GM13977 (cell line): Measurements from ENCODE around the gene KRT82.

Source experiments
- DNase-seq: peaks from one replicate; pipeline ENCODE4 v3.0.0; 2012; ENCODE audit warnings: low spot score
- in situ Hi-C: fragments of 300-500 bp; cut with MboI; formaldehyde crosslinking; loops from one replicate; pipeline ENCODE4 v1.12.0; 2022; ENCODE audit warnings: low sequenced_read_pairs, low pct_unique_long_range_greater_than_20kb, mixed read lengths, inconsistent platforms; ENCODE audit not compliant: unreplicated experiment
- TF ChIP-seq, protein P1 (sequence below): IDR thresholded peaks from 2 replicates; pipeline ENCODE4 v1.5.1; 2012; ENCODE audit warnings: mild to moderate bottlenecking, control low read depth; ENCODE audit not compliant: insufficient read depth; ENCODE audit errors: extremely low read depth, missing control alignments

KRT82 gene

DNA sequence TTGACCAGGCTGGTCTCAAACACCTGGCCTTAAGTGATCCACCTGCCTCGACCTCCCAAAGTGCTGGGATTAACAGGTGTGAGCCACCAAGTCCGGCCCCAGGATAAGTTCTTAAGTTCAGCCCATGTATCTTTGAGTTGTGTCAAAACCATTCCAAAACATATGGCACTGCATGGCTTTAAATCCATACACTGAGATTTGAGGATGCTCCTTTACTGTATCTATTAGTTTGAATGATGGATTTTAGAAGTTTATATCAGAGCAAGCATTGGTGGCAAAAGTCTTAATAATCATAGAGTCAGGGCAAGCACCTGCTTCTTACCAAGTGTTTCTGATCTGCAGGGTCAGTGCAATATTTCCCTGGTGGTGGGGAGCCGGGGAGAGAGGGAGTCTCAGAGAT lies 39.7 kb upstream of the KRT82 start:
- TF ChIP-seq, protein P1, sequence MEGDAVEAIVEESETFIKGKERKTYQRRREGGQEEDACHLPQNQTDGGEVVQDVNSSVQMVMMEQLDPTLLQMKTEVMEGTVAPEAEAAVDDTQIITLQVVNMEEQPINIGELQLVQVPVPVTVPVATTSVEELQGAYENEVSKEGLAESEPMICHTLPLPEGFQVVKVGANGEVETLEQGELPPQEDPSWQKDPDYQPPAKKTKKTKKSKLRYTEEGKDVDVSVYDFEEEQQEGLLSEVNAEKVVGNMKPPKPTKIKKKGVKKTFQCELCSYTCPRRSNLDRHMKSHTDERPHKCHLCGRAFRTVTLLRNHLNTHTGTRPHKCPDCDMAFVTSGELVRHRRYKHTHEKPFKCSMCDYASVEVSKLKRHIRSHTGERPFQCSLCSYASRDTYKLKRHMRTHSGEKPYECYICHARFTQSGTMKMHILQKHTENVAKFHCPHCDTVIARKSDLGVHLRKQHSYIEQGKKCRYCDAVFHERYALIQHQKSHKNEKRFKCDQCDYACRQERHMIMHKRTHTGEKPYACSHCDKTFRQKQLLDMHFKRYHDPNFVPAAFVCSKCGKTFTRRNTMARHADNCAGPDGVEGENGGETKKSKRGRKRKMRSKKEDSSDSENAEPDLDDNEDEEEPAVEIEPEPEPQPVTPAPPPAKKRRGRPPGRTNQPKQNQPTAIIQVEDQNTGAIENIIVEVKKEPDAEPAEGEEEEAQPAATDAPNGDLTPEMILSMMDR: no peak
- in situ Hi-C loops: no loop called here
- no peak for DNase-seq

DNA sequence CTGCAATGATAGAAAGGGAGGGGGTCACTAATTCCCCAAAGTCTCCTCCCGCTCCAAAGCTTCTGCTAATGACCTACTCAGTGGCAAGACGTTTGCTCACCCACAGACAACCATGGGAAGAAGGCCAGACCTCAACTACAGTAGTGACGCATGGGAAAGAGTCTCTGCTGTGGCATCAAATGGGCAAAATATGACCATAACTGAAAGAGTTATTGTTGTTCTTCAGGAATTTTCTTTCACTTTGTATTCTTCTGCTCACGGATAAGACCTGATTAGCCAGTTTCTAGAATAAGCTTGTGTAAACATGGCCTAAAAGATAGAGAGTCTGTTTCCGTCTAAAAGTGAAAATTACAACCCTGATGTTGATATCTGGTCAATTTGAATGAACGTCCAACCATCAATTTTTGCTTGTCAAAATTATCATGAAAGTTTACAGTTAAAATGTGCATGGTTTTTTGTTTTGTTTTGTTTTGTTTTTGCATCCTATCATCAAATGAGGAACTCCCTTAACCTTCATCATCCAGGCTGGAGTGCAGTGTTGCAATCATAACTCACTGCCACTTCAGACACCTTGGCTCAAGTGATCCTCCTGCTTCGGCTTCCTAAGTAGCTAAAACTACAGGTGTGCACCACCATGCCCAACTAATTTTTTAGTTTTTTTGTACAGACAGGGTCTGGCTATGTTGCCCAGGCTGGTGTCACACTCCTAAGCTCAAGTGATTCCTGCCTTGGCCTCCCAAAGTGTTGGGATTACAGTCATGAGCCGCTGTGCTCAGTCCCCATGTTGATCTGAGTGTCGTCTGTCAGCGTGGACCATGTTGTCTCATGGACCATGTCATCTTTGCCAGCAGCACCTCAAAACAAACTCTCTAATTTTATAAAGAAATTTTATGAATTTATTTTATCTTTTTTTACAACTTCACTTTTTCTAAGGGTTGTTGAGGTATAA lies 38.8 kb upstream of the KRT82 start:
- TF ChIP-seq, protein P1: no peak
- no peak for DNase-seq
- in situ Hi-C loops: no loop called here

DNA sequence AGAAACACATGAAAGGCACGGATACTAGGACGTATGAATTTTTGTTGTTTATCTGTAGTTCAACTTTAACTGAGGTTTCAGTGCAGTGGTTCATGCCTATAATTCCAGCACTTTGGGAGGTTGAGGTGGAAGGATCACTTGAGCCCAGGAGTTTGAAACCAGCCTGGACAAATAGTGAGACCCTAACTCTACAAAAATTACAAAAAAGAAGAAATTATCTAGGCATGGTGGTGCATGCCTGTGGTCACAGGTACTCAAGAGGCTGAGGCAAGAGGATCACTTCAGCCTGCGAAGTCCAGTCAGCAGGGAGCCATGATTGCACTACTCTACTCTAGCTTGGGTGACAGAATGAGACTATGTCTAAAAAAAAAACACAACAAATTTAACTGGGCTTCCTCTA lies 37.8 kb upstream of the KRT82 start:
- TF ChIP-seq, protein P1: no peak
- DNase-seq: no peak
- in situ Hi-C loops: no loop called here

DNA sequence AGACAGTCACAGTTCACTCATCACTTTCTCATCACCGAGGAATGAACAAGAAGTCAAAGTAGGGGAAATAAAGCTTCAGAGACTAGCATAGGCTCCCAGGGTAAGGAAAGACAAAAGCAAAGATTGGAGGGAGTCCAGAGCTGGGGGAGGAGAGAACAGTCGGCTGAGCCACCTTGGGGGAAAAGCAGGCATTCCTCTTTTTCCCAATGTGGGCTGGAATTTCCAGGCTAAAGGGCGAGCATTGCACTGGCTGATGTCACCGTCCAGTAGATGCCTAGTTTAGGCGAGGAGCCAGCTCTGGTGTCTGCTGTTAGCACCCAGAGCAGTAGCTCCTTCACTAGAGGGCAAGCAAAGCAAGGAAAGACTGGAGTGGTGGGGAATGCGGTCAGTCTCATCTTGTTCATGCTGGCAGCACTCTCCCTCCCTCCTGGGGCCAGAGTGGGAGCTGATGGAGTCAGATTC lies 36.5 kb upstream of the KRT82 start:
- TF ChIP-seq, protein P1: no peak
- in situ Hi-C loops: no loop called here
- DNase-seq: no peak

DNA sequence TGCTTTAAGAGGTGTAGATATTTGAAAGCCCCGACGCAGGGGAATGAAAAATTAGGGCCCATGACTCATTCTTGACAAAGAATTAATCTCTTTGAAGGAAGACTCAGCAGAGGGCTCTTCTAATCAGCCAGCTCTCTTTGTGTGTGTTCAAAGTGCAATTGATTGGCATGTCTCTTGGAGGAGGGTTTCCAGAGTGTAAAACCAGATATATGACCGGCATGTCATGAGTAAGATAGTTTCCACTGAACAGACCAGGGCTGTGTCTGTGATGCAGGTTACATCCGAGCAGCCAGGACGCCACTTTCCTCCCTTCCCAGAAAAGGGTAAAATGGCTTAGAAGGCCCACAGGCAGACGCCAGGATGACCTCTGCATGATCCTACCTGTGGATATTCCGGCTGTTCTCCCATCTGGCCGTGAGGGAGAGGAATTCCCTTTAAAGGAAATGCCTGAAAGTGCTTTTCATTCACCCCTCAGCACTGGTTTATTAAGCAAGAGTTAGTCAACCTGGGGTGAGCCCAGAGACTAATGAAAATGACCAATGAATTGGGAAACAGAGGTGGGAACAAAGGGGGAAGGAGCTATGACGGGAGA lies 35.3 kb upstream of the KRT82 start:
- TF ChIP-seq, protein P1: no peak
- DNase-seq: no peak
- in situ Hi-C loops: no loop called here

DNA sequence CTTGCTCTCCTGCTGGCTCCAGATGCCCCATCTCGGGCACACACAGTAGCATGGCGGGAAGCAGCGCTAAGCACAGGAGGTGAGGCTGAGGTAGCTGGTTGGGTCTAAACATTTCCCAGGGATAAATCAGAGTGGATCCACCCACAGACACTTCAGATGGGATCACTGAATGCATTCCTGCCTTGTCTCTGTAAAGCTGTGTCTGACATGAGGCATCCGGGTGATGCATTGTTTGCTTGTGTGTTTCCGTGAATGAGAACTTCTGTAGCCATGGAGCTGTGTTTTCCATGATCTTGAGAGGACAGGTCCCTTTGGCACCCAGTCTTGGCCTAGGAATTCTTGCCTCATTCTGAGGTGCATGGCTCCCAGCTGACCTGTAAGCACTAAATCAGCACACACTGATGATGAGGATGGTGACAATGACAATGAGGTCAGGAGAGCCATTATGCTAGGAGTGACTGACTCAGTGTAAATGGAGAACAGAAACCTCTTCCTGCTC lies 34.7 kb upstream of the KRT82 start:
- DNase-seq: no peak
- in situ Hi-C loops: no loop called here
- TF ChIP-seq, protein P1: no peak
